Measurements from ENCODE around the gene RPP25.

The RPP25 gene, protein sequence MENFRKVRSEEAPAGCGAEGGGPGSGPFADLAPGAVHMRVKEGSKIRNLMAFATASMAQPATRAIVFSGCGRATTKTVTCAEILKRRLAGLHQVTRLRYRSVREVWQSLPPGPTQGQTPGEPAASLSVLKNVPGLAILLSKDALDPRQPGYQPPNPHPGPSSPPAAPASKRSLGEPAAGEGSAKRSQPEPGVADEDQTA

GRCh38 chr15:74956648-74957475 lies at the start of gene RPP25:
RPP25 (minus strand) TSS chr15:74956772; CDS start chr15:74956583, 189 bp downstream.
- peak; percentile 88 for ATAC-seq

DNA sequence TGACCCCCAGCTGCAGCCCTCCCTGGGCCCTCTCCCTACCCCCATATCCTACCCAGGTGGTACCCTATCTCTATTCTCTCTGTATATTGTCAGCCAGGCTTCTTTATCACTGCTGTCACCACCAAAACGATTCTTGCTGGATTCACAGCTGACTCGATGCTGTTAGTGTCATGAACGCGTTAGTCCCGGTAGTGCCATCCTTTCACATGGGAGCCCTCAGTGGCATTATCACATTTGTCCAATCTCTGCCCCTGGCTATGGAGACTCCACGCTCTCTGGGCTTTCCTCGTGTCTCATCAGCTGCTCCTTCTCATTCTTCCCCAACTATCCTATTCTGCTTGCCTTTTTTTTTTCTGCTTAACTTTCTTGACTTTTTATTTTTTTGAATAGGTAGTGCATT lies 45.8 kb upstream of the RPP25 start:
- no peak for ATAC-seq

DNA sequence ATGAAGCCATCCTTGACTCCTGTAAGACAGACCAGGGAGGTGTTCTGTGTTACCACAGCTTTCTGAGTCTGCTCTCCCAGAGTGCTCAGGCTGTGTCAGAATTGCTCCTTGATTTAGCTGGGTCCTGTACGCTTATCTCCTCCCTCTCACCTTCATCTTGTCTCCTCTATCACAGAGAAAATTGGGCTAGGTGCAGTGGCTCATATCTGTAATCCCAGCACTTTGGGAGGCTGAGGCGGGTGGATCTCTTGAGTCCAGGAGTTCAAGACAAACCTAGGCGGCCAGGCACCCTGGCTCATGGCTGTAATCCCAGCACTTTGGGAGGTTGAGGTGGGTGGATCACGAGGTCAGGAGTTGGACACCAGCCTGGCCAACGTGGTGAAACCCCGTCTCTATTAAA lies 44.7 kb upstream of the RPP25 start:
- ATAC-seq: no peak

DNA sequence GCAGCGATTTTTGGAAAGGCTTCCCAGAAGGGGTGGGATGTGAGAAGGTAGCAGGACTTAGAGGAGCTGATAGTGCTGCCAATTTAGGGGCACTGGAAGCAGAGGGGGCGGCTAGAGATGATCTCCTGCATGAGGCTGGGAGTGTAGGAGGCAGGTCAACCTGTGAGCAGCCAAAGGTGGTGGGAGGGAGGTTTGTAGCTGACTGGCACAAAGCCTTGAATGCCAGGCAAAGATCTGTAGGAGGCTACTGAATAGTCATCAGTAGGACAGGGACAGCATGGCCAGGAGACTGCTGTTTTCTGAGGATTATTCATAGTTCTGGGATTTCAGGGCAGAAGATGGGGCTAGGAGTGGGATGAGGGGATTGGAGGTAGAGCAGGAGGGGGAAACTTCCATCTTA lies 41.0 kb upstream of the RPP25 start:
- ATAC-seq: no peak

DNA sequence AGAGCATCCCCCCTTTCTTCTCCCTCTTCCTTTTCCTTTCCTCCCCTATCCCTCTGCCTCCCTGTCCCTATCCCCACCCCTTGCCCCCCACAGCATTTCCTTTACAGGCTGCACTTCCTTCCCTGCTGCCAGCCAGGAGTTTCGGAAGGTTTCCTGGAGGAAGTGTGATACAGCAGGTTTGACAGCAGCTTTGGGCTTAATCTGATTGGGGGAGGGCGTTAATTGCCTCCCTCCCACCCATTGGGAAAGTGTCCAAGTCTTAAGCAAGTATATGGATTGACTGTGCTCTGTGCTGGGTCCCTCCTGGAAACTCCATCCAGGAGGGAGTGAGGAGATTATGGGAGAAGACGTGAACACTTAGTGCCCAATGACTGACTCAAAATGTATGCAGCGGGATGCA lies 40.6 kb upstream of the RPP25 start:
- ATAC-seq: no peak

- no peak for ATAC-seq
Observed at GRCh38 chr15:74995779-74996765, 39.5 kb upstream of the RPP25 start.

GRCh38 chr15:74995182-74995778 lies 38.7 kb upstream of the RPP25 start, which contains the start of gene SCAMP5:
SCAMP5 (plus strand) TSS chr15:74995563; CDS start chr15:75011840, 16,277 bp downstream.
- peak; percentile 96 to 98 for ATAC-seq

DNA sequence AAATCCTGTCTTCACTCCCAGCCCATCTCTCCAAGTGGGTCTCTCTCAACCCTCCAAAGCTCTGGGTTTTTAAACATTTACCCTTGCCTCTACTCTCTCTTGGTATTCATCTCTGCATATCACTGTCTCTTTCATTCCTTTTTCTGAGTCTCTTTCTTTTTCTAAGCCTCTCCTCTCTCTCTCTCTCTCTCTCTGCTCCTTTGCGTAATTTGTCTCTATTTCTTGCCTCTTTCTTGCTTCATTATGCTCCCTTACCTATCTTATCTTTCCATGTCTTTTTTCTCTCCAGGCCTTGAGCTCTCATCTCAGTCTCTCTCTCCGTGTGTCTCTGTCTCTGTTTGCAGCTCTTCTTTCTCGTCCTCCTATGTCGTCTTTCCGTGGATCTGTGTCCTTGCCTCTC lies 38.1 kb upstream of the RPP25 start:
- ATAC-seq: no peak

DNA sequence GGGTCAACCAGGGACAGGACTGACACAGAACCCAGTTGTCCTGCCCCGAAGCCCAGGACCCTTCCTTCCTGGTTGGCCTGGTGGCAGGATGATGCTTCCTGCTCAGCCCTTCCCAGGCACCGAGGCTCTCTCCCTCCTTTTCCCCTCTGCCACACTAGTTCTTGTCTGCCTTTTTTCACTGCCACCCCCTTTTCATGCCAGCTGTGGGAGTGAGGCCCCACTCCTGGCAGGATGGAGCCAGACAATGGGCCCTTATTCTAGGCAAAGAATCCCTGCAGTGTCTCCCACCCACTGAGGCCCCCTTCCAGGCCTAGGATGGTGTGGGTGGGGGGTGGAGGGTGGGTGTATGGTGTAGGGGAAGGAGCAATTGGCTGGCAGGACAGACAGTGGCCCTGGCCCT lies 37.7 kb upstream of the RPP25 start:
- no peak for ATAC-seq

- no peak for ATAC-seq
Observed at GRCh38 chr15:74992619-74993018, 36.0 kb upstream of the RPP25 start.

- no peak for ATAC-seq
Observed at GRCh38 chr15:74989527-74989926, 33.0 kb upstream of the RPP25 start.

- ATAC-seq: peak in 1 of 2 donors; percentile 40
Observed at GRCh38 chr15:74988007-74988800, 31.6 kb upstream of the RPP25 start.

GRCh38 chr15:74983725-74984231 lies 27.2 kb upstream of the RPP25 start:
- peak; percentile 96 to 97 for ATAC-seq

GRCh38 chr15:74982183-74982582 lies 25.6 kb upstream of the RPP25 start:
- no peak for ATAC-seq

GRCh38 chr15:74978503-74978902 lies 21.9 kb upstream of the RPP25 start:
- peak; percentile 62 to 65 for ATAC-seq

DNA sequence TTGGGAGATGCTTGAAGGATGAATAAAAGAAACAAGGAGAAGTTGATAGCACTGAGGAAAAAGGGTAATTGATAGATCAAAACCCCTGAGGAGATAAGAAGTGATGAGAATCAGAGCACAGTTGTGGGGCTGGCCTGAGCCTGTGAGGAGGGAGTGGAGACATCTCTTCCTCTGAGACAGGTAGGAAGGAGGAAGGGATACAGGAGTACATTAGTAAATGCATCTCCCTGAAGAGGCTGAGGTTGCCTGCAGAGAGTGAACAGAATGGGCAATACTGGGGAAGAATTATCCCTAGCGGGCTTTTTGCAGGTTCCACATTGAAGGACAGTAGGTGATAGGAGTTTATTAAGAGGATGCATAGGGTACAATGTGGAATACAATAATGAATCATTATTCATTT lies 21.5 kb upstream of the RPP25 start:
- no peak for ATAC-seq

- peak; percentile 95 to 97 for ATAC-seq
Observed at GRCh38 chr15:74977599-74977998, 21.0 kb upstream of the RPP25 start.

DNA sequence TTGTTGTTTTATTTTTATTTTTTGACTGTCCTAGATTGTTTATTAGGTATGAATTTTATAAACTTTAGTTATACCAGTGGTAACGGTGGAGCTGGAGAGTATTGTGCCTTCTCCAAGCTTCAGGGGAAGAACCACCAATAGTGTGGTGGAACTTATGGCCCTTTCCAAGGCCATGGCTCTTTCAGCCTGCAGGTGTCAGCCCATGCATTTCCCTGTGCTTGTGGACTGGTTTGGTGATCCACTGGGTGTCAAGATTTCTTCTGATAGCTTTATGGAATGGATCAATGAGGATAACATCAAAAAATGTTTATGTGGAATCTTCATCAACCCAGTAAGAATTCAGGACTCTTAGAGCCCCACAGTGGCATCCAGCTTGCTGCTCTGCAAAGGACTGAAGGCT lies 19.6 kb upstream of the RPP25 start:
- ATAC-seq: no peak

DNA sequence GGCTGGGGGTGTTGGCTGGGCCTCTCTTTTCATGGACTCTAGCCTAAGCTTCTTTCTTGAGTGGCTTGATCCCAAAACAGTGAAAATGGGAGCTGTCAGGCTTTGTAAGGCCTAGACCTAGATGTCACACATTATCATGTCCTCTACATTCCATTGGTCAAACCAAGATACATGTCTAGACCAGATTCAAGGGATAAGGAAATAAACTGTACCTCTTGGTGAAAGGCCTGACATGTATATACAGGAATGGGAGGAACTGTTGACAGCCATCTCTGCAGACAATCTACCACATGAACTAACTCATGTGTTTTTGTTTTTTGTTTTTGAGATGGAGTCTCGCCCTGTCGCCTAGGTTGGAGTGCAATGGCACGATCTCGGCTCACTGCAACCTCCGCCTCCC lies 11.1 kb upstream of the RPP25 start:
- ATAC-seq: no peak

GRCh38 chr15:74964794-74965193 lies 8.2 kb upstream of the RPP25 start:
- no peak for ATAC-seq

DNA sequence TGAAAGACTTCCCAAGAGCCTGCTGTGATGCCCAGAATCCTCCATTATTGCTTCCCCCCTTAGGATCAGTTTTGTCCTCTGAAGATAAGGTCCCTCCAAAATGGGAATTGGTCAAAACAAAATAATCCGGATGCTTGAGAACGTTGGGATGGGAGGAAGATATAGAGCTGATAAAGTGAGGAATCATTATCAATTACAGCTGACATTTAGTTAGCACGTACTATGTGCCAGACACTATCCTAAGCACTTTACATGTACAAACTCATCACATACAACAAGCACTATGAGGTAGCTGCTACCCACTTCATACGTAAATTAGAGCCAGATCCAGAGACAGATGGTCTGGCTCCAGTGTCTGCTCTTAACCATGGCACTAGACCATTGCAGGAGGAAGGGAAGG lies 6.6 kb upstream of the RPP25 start:
- no peak for ATAC-seq

- ATAC-seq: no peak
Observed at GRCh38 chr15:74962671-74963070, 6.1 kb upstream of the RPP25 start.
